HG03354 (cell line): ENCODE measurements around the gene RYR1.
"Not testable (repeated sequence)": the region's sequence is repeated elsewhere in the genome, so short reads cannot be mapped to it uniquely, and the experiment has no call there.

Experiments
- ATAC-seq: cut with Tn5 transposase; IDR thresholded peaks from one replicate; pipeline ENCODE4 v1.9.1; 2021; ENCODE audit warnings: mild to moderate bottlenecking; ENCODE audit not compliant: unreplicated experiment, poor library complexity, severe bottlenecking

Gene RYR1

GRCh38 chr19:38424272-38424671 lies 9.2 kb upstream of the RYR1 start:
- no peak for ATAC-seq

- no peak for ATAC-seq
Measured at GRCh38 chr19:38425222-38425809, 8.2 kb upstream of the RYR1 start.

- ATAC-seq = no peak
Measured at GRCh38 chr19:38425810-38426466, 7.6 kb upstream of the RYR1 start, which contains the start of gene RASGRP4. RASGRP4 (minus strand) TSS chr19:38426219; CDS start chr19:38426091, 128 bp downstream.

GRCh38 chr19:38427035-38427677 lies 6.3 kb upstream of the RYR1 start:
- ATAC-seq = not testable (repeated sequence)

- ATAC-seq = no peak
Measured at GRCh38 chr19:38429055-38429810, 4.3 kb upstream of the RYR1 start.

- no peak for ATAC-seq
Measured at GRCh38 chr19:38429811-38430156, 3.7 kb upstream of the RYR1 start.

GRCh38 chr19:38430931-38431330 lies 2.6 kb upstream of the RYR1 start:
- ATAC-seq = no peak

GRCh38 chr19:38434549-38435051 lies 1.1 kb downstream of the RYR1 start:
- no peak for ATAC-seq

GRCh38 chr19:38437295-38437694 lies 3.8 kb downstream of the RYR1 start:
- ATAC-seq = no peak

- no peak for ATAC-seq
Measured at GRCh38 chr19:38437917-38438316, 4.4 kb downstream of the RYR1 start.

GRCh38 chr19:38440592-38440991 lies 7.1 kb downstream of the RYR1 start:
- no peak for ATAC-seq

GRCh38 chr19:38441657-38442348 lies 8.3 kb downstream of the RYR1 start:
- no peak for ATAC-seq

GRCh38 chr19:38442736-38443135 lies 9.2 kb downstream of the RYR1 start:
- ATAC-seq = no peak

- ATAC-seq = no peak
Measured at GRCh38 chr19:38443458-38443999, 10.0 kb downstream of the RYR1 start.

GRCh38 chr19:38444026-38444425 lies 10.5 kb downstream of the RYR1 start:
- no peak for ATAC-seq

- no peak for ATAC-seq
Measured at GRCh38 chr19:38445362-38445761, 11.9 kb downstream of the RYR1 start.

- ATAC-seq = no peak
Measured at GRCh38 chr19:38448225-38448624, 14.7 kb downstream of the RYR1 start.

- no peak for ATAC-seq
Measured at GRCh38 chr19:38449518-38449917, 16.0 kb downstream of the RYR1 start.

- no peak for ATAC-seq
Measured at GRCh38 chr19:38451036-38451435, 17.5 kb downstream of the RYR1 start.

GRCh38 chr19:38451629-38452028 lies 18.1 kb downstream of the RYR1 start:
- no peak for ATAC-seq
